ENCODE data around the gene TNFRSF21.

Gene TNFRSF21

DNA sequence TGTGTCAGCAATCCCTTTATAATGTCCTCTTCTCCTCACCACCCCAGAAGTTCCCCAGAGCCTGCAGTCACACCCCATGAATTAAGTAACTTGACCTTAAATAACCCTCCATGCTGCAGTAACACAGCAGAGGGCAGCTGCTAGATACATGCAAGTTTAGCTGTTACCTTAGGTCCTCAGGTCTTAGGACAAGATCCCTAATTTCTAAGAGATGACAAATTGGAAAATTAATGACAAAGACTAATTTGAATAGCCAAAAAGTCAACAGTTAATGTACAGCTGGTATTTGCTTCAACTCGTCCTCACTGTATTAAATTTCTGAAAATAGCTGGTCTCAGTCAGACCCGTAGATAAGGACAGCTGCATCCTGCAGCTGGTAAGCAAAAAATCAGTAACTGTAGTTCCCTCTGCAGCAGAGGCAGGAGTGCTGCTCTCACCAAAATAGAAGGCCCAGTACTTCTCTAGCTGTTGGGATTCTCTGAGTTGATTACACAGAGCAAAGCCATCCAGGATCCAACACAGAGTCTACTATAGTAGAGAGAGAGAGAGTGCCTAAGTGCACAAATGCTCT lies 62.4 kb downstream of the TNFRSF21 start:
- no peak overlapping the region for H3K4me3 ChIP-seq (ENCODE audit: severe bottlenecking)
- H3K9me3 ChIP-seq (ENCODE audit: severe bottlenecking), result no peaks in the 10 kb centered on the region
- peaks cover 46% of the 10 kb centered on the region for H3K36me3 ChIP-seq (ENCODE audit: low read depth)
- TF ChIP-seq, protein P1, sequence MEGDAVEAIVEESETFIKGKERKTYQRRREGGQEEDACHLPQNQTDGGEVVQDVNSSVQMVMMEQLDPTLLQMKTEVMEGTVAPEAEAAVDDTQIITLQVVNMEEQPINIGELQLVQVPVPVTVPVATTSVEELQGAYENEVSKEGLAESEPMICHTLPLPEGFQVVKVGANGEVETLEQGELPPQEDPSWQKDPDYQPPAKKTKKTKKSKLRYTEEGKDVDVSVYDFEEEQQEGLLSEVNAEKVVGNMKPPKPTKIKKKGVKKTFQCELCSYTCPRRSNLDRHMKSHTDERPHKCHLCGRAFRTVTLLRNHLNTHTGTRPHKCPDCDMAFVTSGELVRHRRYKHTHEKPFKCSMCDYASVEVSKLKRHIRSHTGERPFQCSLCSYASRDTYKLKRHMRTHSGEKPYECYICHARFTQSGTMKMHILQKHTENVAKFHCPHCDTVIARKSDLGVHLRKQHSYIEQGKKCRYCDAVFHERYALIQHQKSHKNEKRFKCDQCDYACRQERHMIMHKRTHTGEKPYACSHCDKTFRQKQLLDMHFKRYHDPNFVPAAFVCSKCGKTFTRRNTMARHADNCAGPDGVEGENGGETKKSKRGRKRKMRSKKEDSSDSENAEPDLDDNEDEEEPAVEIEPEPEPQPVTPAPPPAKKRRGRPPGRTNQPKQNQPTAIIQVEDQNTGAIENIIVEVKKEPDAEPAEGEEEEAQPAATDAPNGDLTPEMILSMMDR (IDR thresholded peaks at IDR 0.05; ENCODE audit: poor library complexity, severe bottlenecking), result no peak
- H3K4me1 ChIP-seq (ENCODE audit: insufficient read depth, poor library complexity, severe bottlenecking), result peaks cover 32% of the 10 kb centered on the region
- ATAC-seq (ENCODE audit: low read depth) (peak; percentile 27; the same call in 1 of the 3 replicates), DNase-seq (ENCODE audit: low spot score) (no peak)
- peak overlapping the region; percentile 14 for H3K27ac ChIP-seq (ENCODE audit: poor library complexity, severe bottlenecking)
- no peaks in the 10 kb centered on the region for H3K27me3 ChIP-seq (ENCODE audit: insufficient read depth, poor library complexity, severe bottlenecking)

DNA sequence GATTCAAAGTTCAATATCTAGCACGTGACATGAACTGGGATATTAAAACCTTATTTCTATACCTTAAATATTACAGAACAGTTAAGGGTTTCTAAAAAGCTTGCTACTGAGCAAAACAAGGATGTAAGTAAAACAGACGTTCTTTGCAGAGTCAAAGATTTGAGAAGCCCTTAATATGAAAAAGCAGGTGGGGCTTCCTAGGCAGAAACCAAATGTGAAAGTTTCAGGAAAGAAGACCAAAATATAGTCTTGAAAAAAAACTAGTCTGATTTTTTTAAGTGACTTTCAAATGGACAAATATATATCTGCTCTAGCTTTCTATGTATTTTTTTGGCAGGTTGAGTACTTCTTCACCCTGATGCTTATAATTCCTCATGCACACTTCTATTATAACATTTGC lies 63.2 kb downstream of the TNFRSF21 start:
- ATAC-seq (ENCODE audit: low read depth), result no peak
- H3K4me3 ChIP-seq (ENCODE audit: severe bottlenecking), result no peak overlapping the region
- DNase-seq (ENCODE audit: low spot score), result no peak
- H3K27ac ChIP-seq (ENCODE audit: poor library complexity, severe bottlenecking), result no peak overlapping the region
- TF ChIP-seq, protein P1 (IDR thresholded peaks at IDR 0.05; ENCODE audit: poor library complexity, severe bottlenecking), result no peak
- H3K9me3 ChIP-seq (ENCODE audit: severe bottlenecking), result no peaks in the 10 kb centered on the region
- peaks cover 39% of the 10 kb centered on the region for H3K4me1 ChIP-seq (ENCODE audit: insufficient read depth, poor library complexity, severe bottlenecking)
- no peaks in the 10 kb centered on the region for H3K27me3 ChIP-seq (ENCODE audit: insufficient read depth, poor library complexity, severe bottlenecking)
- H3K36me3 ChIP-seq (ENCODE audit: low read depth), result peaks cover 42% of the 10 kb centered on the region

DNA sequence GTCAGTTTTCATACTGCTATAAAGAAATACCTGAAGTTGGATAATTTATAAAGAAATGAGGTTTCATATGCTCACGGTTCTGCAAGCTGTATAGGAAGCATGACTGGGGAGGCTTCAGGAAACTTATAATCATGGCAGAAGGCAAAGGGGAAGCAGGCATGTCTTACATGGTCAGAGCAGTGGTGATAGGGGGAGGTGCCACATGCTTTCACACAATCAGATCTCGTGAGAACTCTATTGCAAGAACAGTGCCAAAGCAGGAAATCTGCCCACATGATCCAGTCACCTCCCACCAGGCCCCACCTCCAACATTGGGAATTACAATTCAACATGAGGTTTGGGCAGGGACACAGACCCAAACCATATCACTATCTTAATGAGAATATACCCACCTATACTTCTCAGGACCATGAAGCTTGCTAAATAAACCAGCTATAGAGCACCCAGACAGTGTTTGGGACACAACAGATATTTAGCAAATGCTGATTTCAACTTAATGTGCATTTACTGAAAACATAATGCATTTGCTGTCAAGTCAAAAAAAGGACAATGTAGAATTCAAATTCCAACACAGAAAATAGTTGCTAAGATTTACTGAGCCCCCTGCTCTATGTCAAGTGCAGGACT lies 63.8 kb downstream of the TNFRSF21 start:
- TF ChIP-seq, protein P1 (IDR thresholded peaks at IDR 0.05; ENCODE audit: poor library complexity, severe bottlenecking), result no peak
- DNase-seq (ENCODE audit: low spot score) (no peak), ATAC-seq (ENCODE audit: low read depth) (no peak)
- peaks cover 44% of the 10 kb centered on the region for H3K4me1 ChIP-seq (ENCODE audit: insufficient read depth, poor library complexity, severe bottlenecking)
- H3K9me3 ChIP-seq (ENCODE audit: severe bottlenecking), result no peaks in the 10 kb centered on the region
- H3K4me3 ChIP-seq (ENCODE audit: severe bottlenecking), result no peak overlapping the region
- H3K27me3 ChIP-seq (ENCODE audit: insufficient read depth, poor library complexity, severe bottlenecking), result no peaks in the 10 kb centered on the region
- peaks cover 42% of the 10 kb centered on the region for H3K36me3 ChIP-seq (ENCODE audit: low read depth)
- H3K27ac ChIP-seq (ENCODE audit: poor library complexity, severe bottlenecking), result peak overlapping the region; percentile 2

DNA sequence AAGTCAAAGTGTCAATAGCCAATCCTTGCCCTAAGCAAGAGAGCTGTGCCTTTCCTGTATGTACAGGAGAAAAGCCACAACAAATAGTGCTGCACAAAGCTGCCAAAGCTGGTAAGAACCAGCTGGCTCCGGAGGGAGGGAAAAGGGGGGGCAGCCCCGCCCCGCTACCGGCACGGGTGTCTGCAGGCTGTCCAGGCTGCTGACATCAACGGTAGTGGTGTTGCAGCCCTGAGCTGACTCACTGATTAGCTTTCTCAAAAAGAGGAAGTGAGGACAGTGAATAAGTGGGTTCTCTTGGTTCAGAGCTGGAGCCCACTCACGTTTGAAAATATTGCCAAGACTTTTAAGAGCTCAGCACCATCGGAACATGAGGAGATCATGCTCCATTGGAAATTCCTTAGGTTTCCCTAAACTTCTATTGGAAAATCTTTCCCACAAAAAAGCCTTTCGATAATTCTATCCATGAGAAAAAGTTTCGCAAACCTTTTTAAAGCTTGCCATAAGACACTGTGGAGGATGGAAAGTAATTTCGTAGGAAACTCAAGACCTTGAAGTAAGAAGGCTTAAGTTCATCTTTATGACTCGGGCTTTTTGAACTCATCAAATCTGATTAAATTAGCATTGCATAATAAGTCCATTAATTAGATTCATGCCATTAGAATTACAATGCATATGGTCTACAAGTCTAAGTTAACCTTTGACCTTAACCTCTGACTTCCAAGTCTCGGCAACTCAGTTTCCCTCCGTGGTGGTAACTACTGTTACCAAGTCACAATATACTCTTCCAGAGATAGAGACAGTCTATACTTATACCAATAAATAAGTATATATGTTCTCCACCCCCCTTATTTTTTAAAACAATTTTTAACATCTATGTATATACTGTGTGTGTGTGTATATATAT lies 67.0 kb downstream of the TNFRSF21 start:
- peak; percentile 98 for ATAC-seq (ENCODE audit: low read depth)
- peaks cover 48% of the 10 kb centered on the region for H3K4me1 ChIP-seq (ENCODE audit: insufficient read depth, poor library complexity, severe bottlenecking)
- no peaks in the 10 kb centered on the region for H3K9me3 ChIP-seq (ENCODE audit: severe bottlenecking)
- peak overlapping the region; percentile 72 for H3K27ac ChIP-seq (ENCODE audit: poor library complexity, severe bottlenecking)
- H3K4me3 ChIP-seq (ENCODE audit: severe bottlenecking), result no peak overlapping the region
- TF ChIP-seq, protein P1 (IDR thresholded peaks at IDR 0.05; ENCODE audit: poor library complexity, severe bottlenecking), result no peak
- H3K27me3 ChIP-seq (ENCODE audit: insufficient read depth, poor library complexity, severe bottlenecking), result no peaks in the 10 kb centered on the region
- peak; percentile 88 for DNase-seq (ENCODE audit: low spot score)
- peaks cover 35% of the 10 kb centered on the region for H3K36me3 ChIP-seq (ENCODE audit: low read depth)

Data from RWPE2 (cell line).